Cardiac muscle cell (in vitro differentiated cells and primary cell): ENCODE measurements around the gene FBXL19. TPM values are rescaled to one million over a fixed set of nuclear protein-coding genes. Genes with fewer than 3 reads are reported as not detected.
A peak's percentile ranks its signal among the peaks of the same experiment; 100 is the strongest.

Experiments used
- DNase-seq, 2 donors: peaks; one replicate each; pipeline versions ENCODE4 v3.0.0 to v3.0.0-alpha.2; 2010 to 2017; ENCODE audit warnings: low read depth in 1 of 2, low spot score in 1 of 2
- H3K27ac ChIP-seq: fragments of 200-600 bp; sonication (generic); 2 replicates; pipeline ENCODE4 v1.5.1; 2016
- H3K27me3 ChIP-seq: fragments of 200-600 bp; sonication (generic); 2 replicates; pipeline ENCODE4 v1.6.0; 2016; ENCODE audit warnings: control low read depth
- H3K36me3 ChIP-seq: fragments of 200-600 bp; sonication (generic); 2 replicates; pipeline ENCODE4 v1.5.1; 2016; ENCODE audit warnings: control low read depth
- H3K4me1 ChIP-seq: fragments of 200-600 bp; sonication (generic); 2 replicates; pipeline ENCODE4 v1.8.1; 2017; ENCODE audit warnings: low read depth, mild to moderate bottlenecking, mixed run types
- H3K4me3 ChIP-seq: fragments of 200-600 bp; sonication (generic); 2 replicates; pipeline ENCODE4 v1.5.1; 2016; ENCODE audit warnings: mild to moderate bottlenecking
- H3K9me3 ChIP-seq: fragments of 200-600 bp; sonication (generic); 2 replicates; pipeline ENCODE4 v1.5.1; 2017; ENCODE audit warnings: low read depth, mild to moderate bottlenecking, control low read depth
- polyA plus RNA-seq: library from polyadenylated mRNA; unstranded; fragments of >200 nt; fragmentation: Nextera tagmentation; extraction: Ambion mirVana; gene quantifications from 2 replicates; pipeline ENCODE4 v1.2.1, GENCODE V29; 2016
- total RNA-seq: library from RNA; depleted of rRNA; stranded (reverse); fragments of >200 nt; gene quantifications from 2 replicates; pipeline ENCODE4 v1.2.3, GENCODE V29; 2016
- TF ChIP-seq, protein P1 (sequence below): IDR thresholded peaks from 2 replicates; pipeline ENCODE4 v1.5.1; 2012; ENCODE audit warnings: low read depth, mild to moderate bottlenecking, low read length

FBXL19 gene
- total and polyA plus RNA-seq, 2 experiments from 2014 or later: 4.0 to 60.0 TPM

DNA sequence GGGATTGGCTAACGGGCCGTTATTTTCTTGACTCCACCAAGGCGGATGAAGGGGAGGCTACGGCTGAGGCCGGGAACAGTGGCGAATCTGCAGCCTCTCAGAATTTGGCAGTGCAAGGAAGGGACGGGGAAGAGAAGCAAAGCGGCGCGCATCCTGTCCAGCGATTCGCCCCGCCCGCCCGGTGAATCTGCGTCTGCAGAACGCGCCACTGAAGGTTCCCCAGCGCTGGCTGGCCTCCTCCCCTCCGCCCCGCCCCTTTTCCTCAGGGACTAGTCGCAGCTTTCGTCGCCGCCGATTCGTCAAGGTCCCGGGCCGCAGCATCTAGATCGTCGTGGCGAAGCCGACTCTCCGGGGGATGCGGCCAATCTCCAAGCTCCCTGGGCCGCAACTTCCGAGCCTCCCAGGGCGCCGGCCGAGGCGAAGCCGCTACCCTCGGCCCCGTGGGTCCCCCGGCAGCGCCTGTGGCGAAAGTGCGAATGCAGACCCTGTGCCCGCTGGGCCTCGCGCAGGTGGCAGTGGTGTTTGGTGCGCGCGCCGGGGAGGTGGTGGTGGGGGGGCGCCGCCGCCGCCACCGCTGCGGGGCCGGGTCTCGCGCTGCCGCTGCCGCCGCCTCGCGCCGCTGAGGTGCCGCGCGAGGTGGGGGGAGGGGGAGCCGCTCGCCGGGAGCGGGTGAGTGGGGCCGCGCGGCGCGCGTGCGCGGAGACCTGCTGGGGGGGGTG lies 34.2 kb downstream of the FBXL19 start, which contains the start of gene SETD1A:
Gene SETD1A, plus strand, starts transcription at position 299 of the 719 bp plus-strand sequence. CDS start 978 bp downstream, outside the sequence.
- TF ChIP-seq, protein P1, sequence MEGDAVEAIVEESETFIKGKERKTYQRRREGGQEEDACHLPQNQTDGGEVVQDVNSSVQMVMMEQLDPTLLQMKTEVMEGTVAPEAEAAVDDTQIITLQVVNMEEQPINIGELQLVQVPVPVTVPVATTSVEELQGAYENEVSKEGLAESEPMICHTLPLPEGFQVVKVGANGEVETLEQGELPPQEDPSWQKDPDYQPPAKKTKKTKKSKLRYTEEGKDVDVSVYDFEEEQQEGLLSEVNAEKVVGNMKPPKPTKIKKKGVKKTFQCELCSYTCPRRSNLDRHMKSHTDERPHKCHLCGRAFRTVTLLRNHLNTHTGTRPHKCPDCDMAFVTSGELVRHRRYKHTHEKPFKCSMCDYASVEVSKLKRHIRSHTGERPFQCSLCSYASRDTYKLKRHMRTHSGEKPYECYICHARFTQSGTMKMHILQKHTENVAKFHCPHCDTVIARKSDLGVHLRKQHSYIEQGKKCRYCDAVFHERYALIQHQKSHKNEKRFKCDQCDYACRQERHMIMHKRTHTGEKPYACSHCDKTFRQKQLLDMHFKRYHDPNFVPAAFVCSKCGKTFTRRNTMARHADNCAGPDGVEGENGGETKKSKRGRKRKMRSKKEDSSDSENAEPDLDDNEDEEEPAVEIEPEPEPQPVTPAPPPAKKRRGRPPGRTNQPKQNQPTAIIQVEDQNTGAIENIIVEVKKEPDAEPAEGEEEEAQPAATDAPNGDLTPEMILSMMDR: no peak
- peaks cover 22% of the 10 kb centered on the region for H3K36me3 ChIP-seq
- H3K27ac ChIP-seq: peak within 1 kb of the TSS; percentile 100
- peak; percentile 99 for DNase-seq
- no peaks in the 10 kb centered on the region for H3K27me3 ChIP-seq
- no peaks in the 10 kb centered on the region for H3K9me3 ChIP-seq
- peak within 1 kb of the TSS; percentile 68 for H3K4me3 ChIP-seq
- H3K4me1 ChIP-seq: peaks cover 3% of the 10 kb centered on the region

DNA sequence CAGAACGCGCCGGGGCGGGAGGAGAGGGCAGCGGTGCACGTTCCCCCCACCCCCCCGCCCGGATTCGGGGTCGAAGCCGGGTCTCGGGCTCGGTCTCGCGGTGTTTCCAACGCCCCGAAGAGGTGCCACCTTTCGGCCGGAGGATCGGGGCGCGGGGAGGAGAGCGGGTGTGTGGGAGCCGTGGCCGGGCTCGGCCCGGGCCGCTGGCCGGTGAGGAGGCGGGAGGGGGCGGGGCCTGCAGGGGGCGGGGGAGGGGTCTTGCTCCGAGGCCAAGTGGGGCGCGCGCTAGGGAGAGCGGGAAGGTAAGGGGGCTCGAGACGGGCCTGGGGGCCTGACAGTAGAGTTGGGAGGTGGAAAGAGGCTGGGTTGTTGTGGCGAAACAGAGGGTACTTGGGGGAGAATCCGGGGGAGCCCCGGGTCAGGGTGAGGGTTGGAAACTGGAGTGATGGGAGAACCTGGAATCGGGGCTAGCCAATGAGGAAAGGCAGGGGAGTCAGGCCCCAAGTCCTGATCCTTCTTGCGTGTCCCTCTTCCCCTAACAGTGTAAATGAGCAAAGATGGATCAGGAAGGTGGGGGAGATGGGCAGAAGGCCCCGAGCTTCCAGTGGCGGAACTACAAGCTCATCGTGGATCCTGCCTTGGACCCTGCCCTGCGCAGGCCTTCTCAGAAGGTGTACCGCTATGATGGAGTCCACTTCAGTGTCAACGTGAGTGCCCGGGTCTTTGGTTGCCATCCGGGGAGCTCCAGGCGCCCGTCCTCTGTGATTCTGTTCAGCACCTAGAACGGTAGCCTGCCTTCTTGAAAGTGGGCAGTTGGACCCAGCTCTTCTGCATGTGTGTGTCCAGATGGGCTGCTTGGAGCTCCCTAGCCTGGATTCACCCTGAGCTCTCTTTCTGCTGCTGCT lies 35.1 kb downstream of the FBXL19 start:
- peak; percentile 57 to 82 for DNase-seq
- Histone ChIP-seq H3K27me3 (no peaks in the 10 kb centered on the region), H3K4me3 (peak overlapping the region; percentile 68), H3K36me3 (peaks cover 30% of the 10 kb centered on the region), H3K27ac (peak overlapping the region; percentile 100), H3K9me3 (no peaks in the 10 kb centered on the region), H3K4me1 (peaks cover 3% of the 10 kb centered on the region)
- TF ChIP-seq, protein P1: no peak

DNA sequence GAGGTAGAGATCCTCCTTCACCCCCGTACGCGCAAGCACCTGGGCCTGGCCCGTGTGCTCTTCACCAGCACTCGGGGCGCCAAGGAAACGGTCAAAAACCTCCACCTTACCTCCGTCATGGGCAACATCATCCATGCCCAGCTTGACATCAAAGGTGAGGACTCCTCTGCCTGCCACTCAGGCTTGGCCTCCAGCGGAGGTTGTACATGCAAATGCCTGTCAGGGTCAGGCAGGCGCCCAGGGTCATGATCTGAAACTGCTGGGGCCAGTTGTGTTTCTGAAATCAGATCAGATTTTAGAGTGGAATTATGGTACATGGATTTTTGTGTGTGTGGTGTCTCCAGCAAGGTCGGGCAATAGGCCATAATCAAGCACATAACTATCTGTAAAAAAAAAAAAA lies 38.0 kb downstream of the FBXL19 start:
- Histone ChIP-seq H3K9me3 (no peaks in the 10 kb centered on the region), H3K27me3 (no peaks in the 10 kb centered on the region), H3K4me1 (peaks cover 3% of the 10 kb centered on the region), H3K4me3 (no peak overlapping the region), H3K36me3 (peaks cover 47% of the 10 kb centered on the region), H3K27ac (no peak overlapping the region)
- no peak for DNase-seq
- TF ChIP-seq, protein P1: no peak

DNA sequence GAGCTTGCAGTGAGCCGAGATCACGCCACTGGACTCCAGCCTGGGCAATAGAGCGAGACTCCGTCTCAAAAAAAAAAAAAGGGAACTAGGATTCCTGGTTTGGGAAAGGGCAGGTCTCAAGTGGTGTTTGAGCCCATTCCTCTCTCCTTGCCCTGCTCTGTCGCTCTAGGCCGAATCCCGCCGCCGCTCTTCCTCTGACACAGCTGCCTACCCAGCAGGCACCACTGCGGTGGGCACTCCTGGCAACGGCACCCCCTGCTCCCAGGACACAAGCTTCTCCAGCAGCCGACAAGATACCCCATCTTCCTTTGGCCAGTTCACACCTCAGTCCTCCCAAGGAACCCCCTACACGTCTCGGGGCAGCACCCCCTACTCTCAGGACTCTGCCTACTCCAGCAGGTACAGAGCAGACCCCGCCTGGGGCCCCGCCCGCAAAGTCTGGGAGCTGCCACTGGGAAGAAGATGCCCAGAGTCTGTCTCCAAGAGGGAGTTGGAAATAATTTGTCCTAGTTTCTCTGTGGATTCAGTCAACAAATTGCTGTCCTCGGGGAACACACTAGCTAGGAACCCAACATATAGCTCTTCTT lies 40.6 kb downstream of the FBXL19 start:
- H3K9me3 ChIP-seq: no peaks in the 10 kb centered on the region
- H3K27me3 ChIP-seq: no peaks in the 10 kb centered on the region
- no peak overlapping the region for H3K4me3 ChIP-seq
- no peaks in the 10 kb centered on the region for H3K4me1 ChIP-seq
- TF ChIP-seq, protein P1: no peak
- H3K27ac ChIP-seq: no peak overlapping the region
- DNase-seq: no peak
- H3K36me3 ChIP-seq: peaks cover 57% of the 10 kb centered on the region

DNA sequence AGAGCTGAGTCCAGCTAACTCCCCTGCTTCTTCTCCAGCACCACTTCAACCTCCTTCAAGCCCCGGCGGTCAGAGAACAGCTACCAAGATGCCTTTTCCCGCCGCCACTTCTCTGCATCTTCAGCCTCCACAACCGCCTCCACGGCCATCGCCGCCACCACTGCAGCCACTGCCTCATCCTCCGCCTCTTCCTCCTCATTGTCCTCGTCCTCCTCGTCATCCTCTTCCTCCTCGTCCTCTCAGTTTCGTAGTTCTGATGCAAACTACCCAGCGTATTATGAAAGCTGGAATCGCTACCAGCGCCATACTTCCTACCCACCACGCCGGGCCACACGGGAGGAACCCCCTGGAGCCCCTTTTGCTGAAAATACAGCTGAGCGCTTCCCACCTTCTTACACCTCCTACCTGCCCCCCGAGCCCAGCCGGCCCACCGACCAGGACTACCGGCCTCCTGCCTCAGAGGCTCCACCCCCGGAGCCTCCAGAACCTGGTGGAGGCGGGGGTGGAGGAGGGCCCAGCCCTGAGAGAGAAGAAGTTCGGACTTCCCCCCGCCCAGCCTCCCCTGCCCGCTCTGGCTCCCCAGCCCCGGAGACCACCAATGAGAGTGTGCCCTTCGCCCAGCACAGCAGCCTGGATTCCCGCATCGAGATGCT lies 41.3 kb downstream of the FBXL19 start:
- H3K36me3 ChIP-seq: peaks cover 64% of the 10 kb centered on the region
- no peaks in the 10 kb centered on the region for H3K4me1 ChIP-seq
- TF ChIP-seq, protein P1: no peak
- no peaks in the 10 kb centered on the region for H3K9me3 ChIP-seq
- no peak for DNase-seq
- H3K27ac ChIP-seq: no peak overlapping the region
- no peaks in the 10 kb centered on the region for H3K27me3 ChIP-seq
- no peak overlapping the region for H3K4me3 ChIP-seq
